Smooth muscle cell of trachea (primary cell): ENCODE measurements around the gene LYRM4. TPM values are rescaled to one million over a fixed set of nuclear protein-coding genes. Genes with fewer than 3 reads are reported as not detected.

Experiments
- total RNA-seq: library from RNA; depleted of rRNA; stranded (reverse); fragments of >200 nt; gene quantifications from 2 replicates; pipeline ENCODE4 v1.2.1, GENCODE V29; 2014

Gene LYRM4
- 18.8 and 24.1 TPM in 2 replicates for total RNA-seq

GRCh38 chr6:5260661-5261544, at the start of gene LYRM4, which contains the start of gene FARS2:
TSS of gene LYRM4 (minus strand) at chr6:5260950. CDS start at chr6:5260733, 217 bp downstream.
TSS of gene FARS2 (plus strand) at chr6:5261513.

DNA sequence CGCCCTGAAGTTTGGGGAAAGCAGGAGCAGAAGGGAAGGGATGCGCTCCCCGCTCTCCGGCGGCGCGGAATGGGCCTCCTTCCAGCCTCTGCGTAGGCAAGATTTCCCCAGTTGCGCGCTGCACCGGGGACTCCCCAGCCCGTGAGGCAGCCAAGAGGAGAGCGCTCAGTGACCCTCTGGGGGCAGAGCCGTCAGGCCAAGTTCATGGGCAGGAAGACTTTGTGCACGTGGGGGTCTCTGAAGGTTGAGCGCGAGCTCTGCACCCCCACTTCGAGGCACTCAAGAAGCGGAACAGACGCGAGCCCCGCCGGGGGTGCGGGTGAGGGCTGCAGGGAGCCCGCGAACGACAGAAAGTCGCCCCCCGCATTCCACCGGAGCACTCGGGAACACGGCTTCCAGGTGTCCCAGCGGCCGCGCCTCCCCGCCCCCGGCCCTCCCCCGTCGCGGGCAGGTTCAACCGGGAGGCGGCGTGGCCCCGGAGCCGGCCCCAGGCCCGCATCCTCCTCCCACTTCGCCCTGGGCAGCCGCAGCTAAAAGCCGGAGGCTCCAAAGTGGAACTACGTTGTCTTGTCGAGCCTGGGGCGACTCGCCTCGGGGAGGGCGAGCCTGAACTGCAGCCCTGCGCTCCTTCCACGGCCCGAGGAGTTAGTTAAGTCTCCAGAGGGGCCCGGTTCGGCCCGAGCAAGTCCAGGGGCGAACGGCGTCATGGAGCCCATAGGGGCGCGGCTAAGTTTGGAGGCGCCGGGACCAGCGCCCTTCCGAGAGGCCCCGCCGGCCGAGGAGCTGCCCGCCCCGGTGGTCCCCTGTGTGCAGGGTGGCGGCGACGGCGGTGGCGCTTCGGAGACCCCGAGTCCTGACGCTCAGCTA, 175.7 kb downstream of the LYRM4 start, which contains the start of gene PPP1R3G:
TSS of gene PPP1R3G (plus strand) at position 561 of the 867 bp plus-strand sequence. CDS start at position 706, 145 bp downstream.

Other genes starting within 250 kb of the LYRM4 start
- gene PPP1R3G, start 175.6 kb downstream of the LYRM4 start, total RNA-seq, result 3.3 and 6.8 TPM in 2 replicates
- 27.5 and 37.2 TPM in 2 replicates for gene FARS2, start 563 bp upstream of the LYRM4 start, total RNA-seq